ENCODE data around the gene RLIM.

The RLIM gene

GRCh38 chrX:74536152-74536831 is 78.1 kb downstream of the RLIM start:
- DNase-seq (ENCODE audit: low read depth, low spot score): no peak

DNA sequence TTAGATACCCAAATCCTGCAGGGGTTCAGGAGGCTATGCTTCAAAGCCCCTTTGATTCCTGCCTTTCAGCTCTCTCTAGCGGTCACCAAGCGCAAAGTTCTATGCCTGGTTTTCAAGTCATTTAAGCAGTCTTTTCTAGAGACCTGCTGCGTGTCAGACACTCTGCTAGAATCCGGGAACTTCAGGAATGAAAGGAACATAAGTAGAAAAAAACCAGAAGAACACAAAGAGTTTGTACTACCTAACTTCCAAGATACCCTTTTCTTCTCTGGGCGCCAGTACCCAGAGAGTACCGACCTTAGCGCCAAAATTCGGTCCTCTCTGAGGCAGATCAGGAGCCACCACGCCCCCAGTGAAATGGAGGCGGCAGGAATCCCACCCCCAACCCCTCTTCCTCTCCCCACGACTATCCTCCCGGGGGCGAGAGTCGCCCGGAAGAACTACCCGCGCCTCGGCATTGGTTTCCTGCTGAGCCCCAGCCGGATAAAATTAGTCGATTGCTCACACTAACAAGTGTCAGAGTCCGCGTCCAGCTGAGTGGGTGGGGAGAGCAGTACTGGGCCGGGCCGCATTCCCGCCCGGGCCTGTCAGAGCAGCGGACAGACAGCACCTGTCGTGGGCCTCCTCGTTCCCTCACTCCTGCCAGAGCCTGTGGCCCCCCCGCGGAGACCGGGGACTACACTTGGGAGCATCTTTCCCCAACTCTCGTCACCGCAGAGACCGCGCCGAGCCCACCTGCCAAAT is 78.8 kb downstream of the RLIM start:
- no peak for DNase-seq (ENCODE audit: low read depth, low spot score)

Measured in activated CD4-positive, CD25-positive, alpha-beta regulatory T cell treated with anti-CD3 and anti-CD28 coated beads, Interleukin-2, amount 50 U/mL, for 16 hours (primary cell).